Activated CD4-positive, alpha-beta memory T cell treated with anti-CD3 and anti-CD28 coated beads, Interleukin-2, amount 10 ng/mL, durations not matched to agents 7 days and 5 days (primary cell): ENCODE data around the gene LPP. TPM values are rescaled to one million over a fixed set of nuclear protein-coding genes. Genes with fewer than 3 reads are reported as not detected.

ENCODE experiments used
- CTCF ChIA-PET: fragments of 350-600 bp; sonication (Branson Sonifier 250); formaldehyde crosslinking; loops from one replicate; lab custom pipeline; 2021; ENCODE audit warnings: antibody characterized with exemption, inconsistent platforms; lab: Charles Lee
- POLR2A ChIA-PET: fragments of 350-600 bp; sonication (Branson Sonifier 250); formaldehyde crosslinking; loops from one replicate; lab custom pipeline; 2021; ENCODE audit warnings: antibody characterized with exemption; lab: Charles Lee
- DNase-seq: peaks from one replicate; pipeline ENCODE4 v3.0.0-alpha.2; 2020
- H3K27ac Mint-ChIP-seq: one replicate; pipeline ENCODE4 v1.8.0; 2021; ENCODE audit warnings: mild to moderate bottlenecking, mixed read lengths
- H3K27me3 Mint-ChIP-seq: one replicate; pipeline ENCODE4 v1.8.0; 2021; ENCODE audit warnings: mixed read lengths
- H3K36me3 Mint-ChIP-seq: one replicate; pipeline ENCODE4 v1.8.0; 2021; ENCODE audit warnings: low read depth, mixed read lengths
- H3K4me1 Mint-ChIP-seq: one replicate; pipeline ENCODE4 v1.8.0; 2021; ENCODE audit warnings: mixed read lengths
- H3K4me3 Mint-ChIP-seq: one replicate; pipeline ENCODE4 v1.8.0; 2021; ENCODE audit warnings: mild to moderate bottlenecking, mixed read lengths
- H3K9me3 Mint-ChIP-seq: one replicate; pipeline ENCODE4 v1.8.0; 2021; ENCODE audit warnings: mixed read lengths
- total RNA-seq, 2 experiments: library from RNA; stranded (reverse); gene quantifications; one replicate each; pipeline ENCODE4 v1.2.3, GENCODE V29; 2021

Gene LPP
- total RNA-seq, 2 experiments from 2014 or later, result 51.4 to 52.4 TPM

DNA sequence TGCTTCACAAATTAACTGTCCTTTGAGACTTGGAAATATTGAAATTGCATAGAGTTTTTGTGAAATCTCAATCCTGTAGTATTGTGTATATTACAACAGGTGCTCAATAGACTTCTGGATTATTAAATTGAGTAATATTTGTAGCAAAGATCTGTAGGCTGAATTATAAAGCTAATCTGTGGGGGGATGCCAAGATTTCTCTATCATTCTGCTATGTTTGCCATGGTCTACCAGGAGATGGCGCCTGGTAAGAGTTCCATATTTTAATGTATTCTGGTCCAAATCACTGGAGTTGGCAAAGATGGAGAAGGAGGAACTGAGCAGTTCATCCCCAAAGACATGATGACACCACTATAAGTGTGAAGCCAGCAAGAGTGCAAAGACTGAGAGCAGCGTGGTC is 676.9 kb downstream of the LPP start:
- ChIA-PET POLR2A (no interaction called here), CTCF (interaction anchor here (0.5 to 1.2 kb wide), 7 partner anchors 123 to 1091 kb away, joined by 3 to 6 read pairs (median 4); no protein-coding TSS in a partner anchor)
- H3K4me1 Mint-ChIP-seq, result peaks cover 5% of the 10 kb centered on the region
- no peaks in the 10 kb centered on the region for H3K27me3 Mint-ChIP-seq
- no peaks in the 10 kb centered on the region for H3K36me3 Mint-ChIP-seq
- no peaks in the 10 kb centered on the region for H3K9me3 Mint-ChIP-seq
- H3K27ac Mint-ChIP-seq, result no peak overlapping the region
- DNase-seq, result no peak
- H3K4me3 Mint-ChIP-seq, result no peak overlapping the region

DNA sequence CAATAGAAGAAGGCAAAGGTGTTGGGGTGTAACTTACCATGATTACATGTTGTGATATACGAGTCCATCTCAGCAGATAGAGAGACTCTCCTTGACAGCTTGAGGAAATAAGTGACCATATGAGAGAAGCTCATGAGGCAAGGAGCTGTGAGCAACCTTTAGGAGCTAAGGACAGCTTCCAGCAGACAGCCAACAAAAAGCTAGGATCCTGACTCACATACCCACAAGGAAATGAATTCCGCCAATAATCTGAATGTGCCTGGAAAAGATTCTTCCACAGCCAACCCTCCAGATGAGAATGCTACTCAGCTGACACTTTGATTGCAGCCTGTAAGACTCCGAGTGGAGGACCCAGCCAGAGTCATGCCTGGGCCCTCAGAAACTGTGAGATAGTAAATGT is 678.2 kb downstream of the LPP start:
- Mint-ChIP-seq H3K4me1 (peaks cover 3% of the 10 kb centered on the region), H3K4me3 (no peak overlapping the region), H3K36me3 (no peaks in the 10 kb centered on the region), H3K9me3 (no peaks in the 10 kb centered on the region), H3K27me3 (no peaks in the 10 kb centered on the region), H3K27ac (no peak overlapping the region)
- ChIA-PET POLR2A (no interaction called here), CTCF (interaction anchor here (0.9 to 1.6 kb wide), 2 partner anchors 12 to 122 kb away, joined by 3 to 5 read pairs; no protein-coding TSS in a partner anchor)
- no peak for DNase-seq

DNA sequence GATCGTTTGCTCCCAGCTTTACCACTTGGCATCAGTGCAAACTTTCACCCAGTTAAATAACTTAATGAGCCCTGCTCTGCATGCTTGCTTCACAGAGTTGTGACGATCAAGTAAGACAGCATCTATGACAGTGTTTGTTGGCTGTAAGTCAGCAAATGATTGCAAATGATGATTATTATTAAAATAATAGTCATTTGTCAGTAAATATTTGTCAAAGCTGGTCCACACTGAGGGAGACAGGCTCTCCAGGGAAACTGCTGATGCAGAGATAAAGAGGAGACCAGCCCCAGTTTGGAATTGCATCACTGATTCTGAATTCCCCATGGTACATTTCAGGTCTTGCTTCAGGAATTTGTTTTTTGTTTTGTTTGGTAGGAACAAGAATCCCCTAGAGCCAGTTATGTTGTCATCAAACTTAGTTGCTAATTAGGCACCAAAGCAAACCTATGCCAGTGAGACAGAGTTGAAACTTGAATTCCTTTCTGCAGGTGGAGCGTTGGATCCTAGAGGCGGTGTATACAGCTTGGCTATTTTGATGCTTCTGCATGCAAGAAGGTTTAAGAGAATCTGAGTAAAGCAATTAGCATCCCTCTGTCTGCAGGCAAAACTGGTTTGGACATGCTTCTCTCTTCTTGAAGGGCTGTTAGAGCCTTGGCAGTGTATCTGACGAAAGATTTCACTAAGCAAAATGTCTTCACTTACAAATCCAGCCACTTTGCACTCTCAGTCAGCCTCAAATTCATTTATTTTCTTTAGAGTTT is 679.2 kb downstream of the LPP start:
- H3K27ac Mint-ChIP-seq, result no peak overlapping the region
- H3K27me3 Mint-ChIP-seq, result no peaks in the 10 kb centered on the region
- no peaks in the 10 kb centered on the region for H3K9me3 Mint-ChIP-seq
- DNase-seq, result no peak
- peaks cover 3% of the 10 kb centered on the region for H3K4me1 Mint-ChIP-seq
- no peaks in the 10 kb centered on the region for H3K36me3 Mint-ChIP-seq
- ChIA-PET POLR2A (no interaction called here), CTCF (interaction anchor here (1.6 kb wide), 1 partner anchor 121 kb away, joined by 5 read pairs; no protein-coding TSS in a partner anchor)
- no peak overlapping the region for H3K4me3 Mint-ChIP-seq

DNA sequence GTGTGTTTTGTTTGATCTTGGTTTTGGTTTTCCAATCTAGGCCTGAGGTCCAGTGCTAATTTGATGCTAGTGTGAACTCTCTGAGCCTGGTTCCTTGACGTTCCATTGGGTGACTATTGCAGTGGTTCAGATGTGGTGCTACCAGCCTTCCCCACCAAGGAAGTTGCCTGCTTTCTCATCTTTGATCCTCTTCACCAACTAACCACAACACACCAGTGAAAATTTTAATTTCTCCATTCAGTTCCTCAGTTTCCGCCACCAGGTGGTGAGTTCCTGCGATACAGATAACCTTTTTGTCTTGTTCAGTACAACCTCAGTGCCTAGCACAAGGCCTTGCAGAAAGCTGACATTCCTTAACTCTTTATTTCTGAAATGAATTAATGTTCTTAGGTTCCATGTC is 680.4 kb downstream of the LPP start:
- H3K36me3 Mint-ChIP-seq, result no peaks in the 10 kb centered on the region
- no peak overlapping the region for H3K4me3 Mint-ChIP-seq
- H3K9me3 Mint-ChIP-seq, result no peaks in the 10 kb centered on the region
- POLR2A ChIA-PET, result no interaction called here
- CTCF ChIA-PET, result interaction anchor here (0.9 to 1.6 kb wide), 4 partner anchors 19 to 1096 kb away, joined by 3 to 10 read pairs (median 5); no protein-coding TSS in a partner anchor
- peak; percentile 17 for DNase-seq
- peaks cover 3% of the 10 kb centered on the region for H3K4me1 Mint-ChIP-seq
- no peaks in the 10 kb centered on the region for H3K27me3 Mint-ChIP-seq
- H3K27ac Mint-ChIP-seq, result no peak overlapping the region

DNA sequence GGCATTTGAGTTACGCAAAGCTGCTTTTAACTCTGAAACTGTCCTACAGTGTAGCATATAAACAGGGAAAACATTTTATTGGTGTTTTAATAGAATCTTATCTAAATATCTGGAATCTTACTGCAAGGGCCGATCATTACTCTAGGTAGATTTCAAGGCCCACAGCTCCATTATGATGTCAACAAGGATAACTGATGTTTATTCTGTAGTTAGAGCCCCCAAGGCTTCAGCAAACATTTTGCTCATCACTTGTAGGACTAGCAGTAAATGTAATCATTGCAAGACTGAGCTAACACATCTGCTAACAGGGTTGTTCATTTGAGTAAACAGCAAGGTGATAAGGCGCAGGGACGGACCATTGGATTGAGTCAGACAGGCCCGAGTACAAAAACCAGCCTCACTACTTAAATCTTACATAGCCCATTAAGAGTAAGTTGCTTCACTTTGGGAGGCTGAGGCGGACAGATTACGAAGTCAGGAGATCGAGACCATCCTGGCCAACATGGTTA is 685.3 kb downstream of the LPP start:
- H3K27ac Mint-ChIP-seq, result no peak overlapping the region
- no peak overlapping the region for H3K4me3 Mint-ChIP-seq
- H3K36me3 Mint-ChIP-seq, result peaks cover 3% of the 10 kb centered on the region
- ChIA-PET CTCF (interaction anchor here (1.5 kb wide), 1 partner anchor 1099 kb away, joined by 5 read pairs; no protein-coding TSS in a partner anchor), POLR2A (no interaction called here)
- DNase-seq, result no peak
- no peaks in the 10 kb centered on the region for H3K27me3 Mint-ChIP-seq
- peaks cover 3% of the 10 kb centered on the region for H3K4me1 Mint-ChIP-seq
- peaks cover 2% of the 10 kb centered on the region for H3K9me3 Mint-ChIP-seq

DNA sequence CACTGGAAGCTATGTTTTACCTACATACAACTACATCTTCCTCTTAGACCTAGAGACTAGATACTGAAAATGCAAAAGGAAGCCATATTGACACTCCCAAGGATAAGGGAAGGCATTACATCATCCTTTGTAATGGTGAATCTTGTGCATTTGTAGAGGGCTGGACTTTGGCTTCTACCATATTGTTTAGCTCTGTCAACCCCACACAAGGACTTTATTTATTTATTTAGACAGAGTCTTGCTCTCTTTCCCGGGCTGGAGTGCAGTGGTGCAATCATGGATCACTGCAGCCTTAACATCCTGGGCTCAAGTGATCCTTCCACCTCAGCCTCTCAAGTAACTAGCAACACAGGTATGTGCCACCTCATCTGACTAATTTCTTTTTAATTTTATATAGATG is 686.3 kb downstream of the LPP start:
- Mint-ChIP-seq H3K27me3 (no peaks in the 10 kb centered on the region), H3K9me3 (peaks cover 2% of the 10 kb centered on the region), H3K36me3 (peaks cover 3% of the 10 kb centered on the region), H3K27ac (no peak overlapping the region), H3K4me3 (no peak overlapping the region), H3K4me1 (no peaks in the 10 kb centered on the region)
- CTCF ChIA-PET, result no interaction called here
- DNase-seq, result no peak
- POLR2A ChIA-PET, result no interaction called here

DNA sequence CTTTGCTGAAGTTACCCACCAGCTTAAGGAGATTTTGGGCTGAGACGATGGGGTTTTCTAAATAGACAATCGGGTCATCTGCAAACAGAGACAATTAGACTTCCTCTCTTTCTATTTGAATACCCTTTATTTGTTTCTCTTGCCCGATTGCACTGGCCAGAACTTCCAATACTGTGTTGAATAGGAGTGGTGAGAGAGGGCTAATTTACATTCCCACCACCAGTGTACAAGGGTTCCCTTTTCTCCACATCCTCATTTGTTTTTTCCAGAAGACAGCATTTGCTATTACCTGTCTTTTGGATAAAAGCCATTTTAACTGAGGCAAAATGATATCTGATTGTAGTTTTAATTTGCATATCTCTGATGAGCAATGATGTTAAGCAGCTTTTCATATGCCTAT is 687.9 kb downstream of the LPP start:
- POLR2A ChIA-PET, result no interaction called here
- CTCF ChIA-PET, result no interaction called here
- DNase-seq, result no peak
- H3K27me3 Mint-ChIP-seq, result no peaks in the 10 kb centered on the region
- H3K4me3 Mint-ChIP-seq, result no peak overlapping the region
- H3K36me3 Mint-ChIP-seq, result peaks cover 3% of the 10 kb centered on the region
- no peaks in the 10 kb centered on the region for H3K4me1 Mint-ChIP-seq
- peaks cover 2% of the 10 kb centered on the region for H3K9me3 Mint-ChIP-seq
- no peak overlapping the region for H3K27ac Mint-ChIP-seq

DNA sequence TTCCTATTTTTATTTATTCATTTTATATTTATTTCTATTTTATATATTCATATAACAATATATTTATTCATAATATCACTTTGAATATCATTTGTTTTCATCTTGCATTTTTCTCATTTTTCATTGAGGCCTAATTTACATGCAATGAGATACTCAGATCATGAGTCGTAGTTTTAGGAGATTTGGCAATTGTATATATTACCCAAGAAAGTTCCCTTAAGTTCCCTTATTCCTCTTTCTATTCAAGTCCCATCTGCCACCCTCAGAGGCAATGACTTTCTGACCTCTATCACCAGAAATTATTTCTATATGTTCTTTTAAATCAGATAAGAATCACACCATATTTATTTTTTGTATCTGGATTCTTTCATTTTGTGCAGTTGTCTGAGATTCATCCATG is 688.7 kb downstream of the LPP start:
- H3K4me3 Mint-ChIP-seq, result no peak overlapping the region
- no peak for DNase-seq
- CTCF ChIA-PET, result no interaction called here
- H3K27me3 Mint-ChIP-seq, result no peaks in the 10 kb centered on the region
- peaks cover 2% of the 10 kb centered on the region for H3K9me3 Mint-ChIP-seq
- H3K27ac Mint-ChIP-seq, result no peak overlapping the region
- no peaks in the 10 kb centered on the region for H3K4me1 Mint-ChIP-seq
- POLR2A ChIA-PET, result no interaction called here
- H3K36me3 Mint-ChIP-seq, result peaks cover 3% of the 10 kb centered on the region

DNA sequence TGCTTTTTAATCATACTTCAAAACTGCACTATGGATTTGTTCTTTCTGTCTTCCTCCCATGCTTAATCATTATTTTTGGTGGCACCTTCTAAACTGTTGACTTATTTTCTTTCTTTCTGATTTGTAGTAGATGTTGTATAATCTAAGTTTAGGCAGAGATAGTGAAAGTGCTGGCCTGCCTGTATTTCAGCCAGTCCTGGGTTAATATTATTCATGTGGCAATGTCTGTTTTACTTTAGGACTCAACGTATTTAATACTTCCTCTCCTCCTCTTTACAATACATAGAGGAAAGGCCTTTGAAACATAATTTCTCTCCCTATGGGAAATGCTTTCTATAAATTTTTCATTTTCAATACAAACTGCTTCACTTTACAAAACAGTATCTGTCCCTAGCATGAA is 690.1 kb downstream of the LPP start:
- no peak overlapping the region for H3K27ac Mint-ChIP-seq
- peaks cover 2% of the 10 kb centered on the region for H3K9me3 Mint-ChIP-seq
- no peak for DNase-seq
- CTCF ChIA-PET, result interaction anchor here (1.2 kb wide), 1 partner anchor 12 kb away, joined by 3 read pairs; no protein-coding TSS in a partner anchor
- no peak overlapping the region for H3K4me3 Mint-ChIP-seq
- H3K27me3 Mint-ChIP-seq, result no peaks in the 10 kb centered on the region
- H3K4me1 Mint-ChIP-seq, result no peaks in the 10 kb centered on the region
- POLR2A ChIA-PET, result no interaction called here
- H3K36me3 Mint-ChIP-seq, result peaks cover 3% of the 10 kb centered on the region

DNA sequence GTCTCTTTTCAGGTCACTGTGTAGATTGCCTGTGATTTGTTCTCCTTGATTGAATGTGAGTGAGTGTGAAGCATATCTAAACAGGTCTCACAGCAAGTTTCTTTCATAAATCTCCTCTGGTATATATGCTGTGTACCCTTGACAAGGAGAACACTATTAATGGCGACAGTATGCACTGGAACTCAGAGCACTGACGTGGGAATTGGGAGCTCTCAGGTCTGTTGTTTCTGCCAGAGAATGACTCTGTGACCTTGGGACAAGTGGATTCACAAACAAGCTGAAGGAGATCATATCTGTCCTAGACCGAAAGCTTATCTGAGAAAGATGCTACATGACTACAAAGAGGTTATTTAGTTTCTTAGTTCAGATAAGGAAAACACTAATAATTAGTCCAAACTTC is 691.6 kb downstream of the LPP start:
- Mint-ChIP-seq H3K9me3 (peaks cover 2% of the 10 kb centered on the region), H3K4me3 (no peak overlapping the region), H3K27ac (no peak overlapping the region), H3K4me1 (no peaks in the 10 kb centered on the region), H3K27me3 (no peaks in the 10 kb centered on the region), H3K36me3 (no peaks in the 10 kb centered on the region)
- no peak for DNase-seq
- CTCF ChIA-PET, result no interaction called here
- POLR2A ChIA-PET, result no interaction called here

DNA sequence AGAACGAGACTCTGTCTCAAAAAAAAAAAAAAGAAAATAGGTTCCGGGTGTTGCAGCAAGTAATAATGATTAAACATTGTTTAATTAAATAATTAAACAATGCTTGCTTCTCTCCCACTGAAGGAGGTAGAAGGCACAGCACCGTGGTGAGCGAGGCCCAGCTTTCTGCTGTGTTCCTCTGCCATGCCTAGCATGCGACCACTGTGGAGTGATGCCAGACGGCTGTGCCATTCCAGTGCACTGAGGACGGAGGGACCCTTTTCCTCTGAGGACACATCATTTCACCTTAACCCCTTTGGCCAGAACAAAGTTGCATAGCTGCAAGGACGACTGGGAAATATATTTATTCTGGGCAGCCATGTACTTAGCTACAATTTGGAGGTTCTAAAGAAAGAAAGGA is 695.0 kb downstream of the LPP start:
- CTCF ChIA-PET, result no interaction called here

DNA sequence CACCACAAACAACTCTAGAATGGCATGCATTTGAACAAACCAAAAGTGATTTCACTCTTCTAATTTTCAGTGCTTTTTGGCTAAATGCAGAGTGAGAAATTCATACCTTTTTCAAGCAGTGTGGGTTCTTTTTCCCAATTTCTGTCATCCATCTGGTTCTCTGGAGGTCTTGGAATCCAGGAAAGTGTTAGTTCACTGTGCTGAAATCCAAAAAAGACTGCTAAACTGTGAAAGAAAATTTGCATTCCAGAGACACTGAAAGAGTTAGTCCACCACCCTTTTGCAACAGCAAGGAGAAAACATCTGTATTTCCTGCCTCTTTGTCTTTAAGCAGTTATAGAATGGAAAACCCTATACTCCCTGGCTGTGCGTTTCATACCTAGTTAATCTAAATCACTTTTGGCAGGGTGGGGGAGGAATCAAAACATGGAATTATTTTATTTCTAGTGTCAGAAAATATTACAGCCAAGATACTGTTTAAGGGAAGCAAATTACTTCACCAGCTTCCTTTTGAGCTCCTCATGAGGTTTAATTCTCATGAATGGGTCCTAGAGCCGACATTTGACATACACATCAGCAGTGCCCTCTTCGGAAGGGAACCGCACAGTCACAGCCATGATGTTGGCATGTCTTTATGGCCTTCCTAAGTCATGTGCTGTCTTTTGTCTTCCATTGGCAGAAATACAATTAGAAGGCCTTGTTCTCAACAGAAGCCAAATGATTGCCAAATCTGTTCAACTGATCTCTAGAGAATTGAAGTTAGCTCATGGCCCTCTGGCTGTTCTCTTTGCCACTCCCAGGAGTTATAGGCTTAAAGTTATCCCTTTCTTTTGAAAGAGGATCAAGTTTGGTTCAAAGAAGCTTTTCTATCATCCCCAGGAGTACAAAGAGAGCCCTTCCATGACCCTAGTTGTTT is 700.2 kb downstream of the LPP start:
- DNase-seq, result no peak
- Mint-ChIP-seq H3K9me3 (no peaks in the 10 kb centered on the region), H3K27me3 (no peaks in the 10 kb centered on the region), H3K36me3 (no peaks in the 10 kb centered on the region), H3K4me1 (no peaks in the 10 kb centered on the region), H3K4me3 (no peak overlapping the region), H3K27ac (no peak overlapping the region)
- ChIA-PET CTCF (interaction anchor here (1.4 kb wide), 1 partner anchor 1114 kb away, joined by 3 read pairs; no protein-coding TSS in a partner anchor), POLR2A (no interaction called here)

More for the DNA sequence above, 695.0 kb downstream of the LPP start:
- Mint-ChIP-seq H3K9me3 (no peaks in the 10 kb centered on the region), H3K27ac (no peak overlapping the region), H3K36me3 (no peaks in the 10 kb centered on the region), H3K4me3 (no peak overlapping the region), H3K4me1 (no peaks in the 10 kb centered on the region), H3K27me3 (no peaks in the 10 kb centered on the region)
- POLR2A ChIA-PET, result no interaction called here
- no peak for DNase-seq

DNA sequence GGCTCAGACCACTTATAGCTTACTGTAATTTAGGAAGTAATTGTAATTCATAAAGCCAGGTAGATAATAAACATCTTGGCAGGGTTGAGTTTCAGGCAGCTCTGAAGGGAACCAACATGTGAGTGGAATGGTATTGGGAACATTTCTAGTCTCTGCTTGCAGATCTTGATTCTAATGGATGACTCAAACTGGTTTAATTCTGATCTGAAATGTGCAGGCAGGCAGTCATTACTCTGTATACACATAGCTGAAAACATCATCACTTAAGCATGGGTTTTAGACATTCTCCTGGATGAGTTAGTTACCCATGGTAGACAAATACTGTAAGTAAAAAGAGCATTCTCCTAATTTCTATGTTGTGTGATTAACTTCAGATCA is 700.8 kb downstream of the LPP start:
- Mint-ChIP-seq H3K36me3 (no peaks in the 10 kb centered on the region), H3K4me3 (no peak overlapping the region), H3K27ac (no peak overlapping the region), H3K9me3 (no peaks in the 10 kb centered on the region), H3K27me3 (no peaks in the 10 kb centered on the region), H3K4me1 (no peaks in the 10 kb centered on the region)
- no peak for DNase-seq
- CTCF ChIA-PET, result interaction anchor here (1.4 kb wide), 1 partner anchor 1114 kb away, joined by 3 read pairs; no protein-coding TSS in a partner anchor
- POLR2A ChIA-PET, result no interaction called here
